ENCODE results near the gene LDHB. TPM values are rescaled to one million over a fixed set of nuclear protein-coding genes. Genes with fewer than 3 reads are reported as not detected.

LDHB gene
- total and polyA plus RNA-seq, 9 of the 15 experiments (the other 6 are each of a cell fraction or from before 2014, with no cell fraction given) = 743 to 2,680 (median 968) TPM

DNA sequence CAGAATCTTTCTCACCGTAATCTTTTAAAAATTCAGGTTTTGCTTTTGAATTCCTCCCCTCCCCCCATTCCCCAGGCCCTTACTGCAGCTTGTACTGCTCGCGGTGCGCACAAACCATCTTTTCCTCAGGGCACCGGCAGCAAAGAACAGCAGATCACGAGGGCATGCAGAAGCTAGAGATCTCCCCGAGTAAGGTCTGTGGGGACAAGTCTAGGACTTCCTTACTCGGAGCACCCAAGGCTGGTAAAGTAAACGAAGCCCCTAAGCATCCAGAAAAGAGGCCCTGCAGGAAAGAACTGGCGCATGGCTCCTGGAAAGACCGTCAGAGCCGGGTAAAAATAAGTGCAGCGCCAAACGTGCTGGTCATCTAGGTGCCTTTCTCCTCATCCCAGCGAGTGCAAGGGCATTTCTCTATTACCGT is 727 bp downstream of the LDHB start:
- H3K27ac ChIP-seq (ENCODE audit: extremely low read depth, low read depth, low read length) = peak overlapping the region; percentile 95
- H3K4me2 ChIP-seq (ENCODE audit: insufficient read depth, low read length) = peak overlapping the region; percentile 94
- H3K4me3 ChIP-seq = peak overlapping the region; percentile 89
- ATAC-seq (peak; percentile 72), DNase-seq (ENCODE audit: extremely low read depth in 1 of 4, low spot score in 3 of 4) (peak; percentile 11 to 51 (median 14)), FAIRE-seq (peak; percentile 54)
- peak overlapping the region; percentile 69 for H2AFZ ChIP-seq (ENCODE audit: low read depth, low read length)
- no TSS peak for BruUV-seq (replicated peaks)
- ChIA-PET POLR2A (interaction anchor here (1.1 to 2.2 kb wide), 5 partner anchors 8 to 24 kb away, joined by 3 to 12 read pairs (median 3); no protein-coding TSS in a partner anchor), CTCF (ENCODE audit: low intra/inter-chr PET ratio) (no interaction called here)
- no peaks in the 10 kb centered on the region for H3K27me3 ChIP-seq (ENCODE audit: control insufficient read depth in 2 of 2, insufficient read depth in 2 of 2, low read length in 2 of 2)
- no peaks in the 10 kb centered on the region for H4K20me1 ChIP-seq (replicated peaks; ENCODE audit: control insufficient read depth, insufficient read depth, low read length)
- in situ Hi-C loops (cut with MboI) (no loop called here), intact Hi-C loops (cut with micrococcal nuclease) (loop anchor here (10.0 kb wide), 1 partner anchor 152 kb away; the partner anchor contains the start of genes GOLT1B and RECQL)
- peaks cover 59% of the 10 kb centered on the region for H3K79me2 ChIP-seq (ENCODE audit: control insufficient read depth, insufficient read depth, low read length)
- WGBS (ENCODE audit: insufficient coverage, low coverage, missing lambda C conversion rate) = 0% methylated on average over 10 of the region's 16 CpGs
- peak overlapping the region; percentile 87 to 95 for H3K9ac ChIP-seq (ENCODE audit: insufficient read depth in 1 of 2, low read depth in 2 of 2, low read length in 2 of 2)
- peaks cover 46% of the 10 kb centered on the region for H3K36me3 ChIP-seq (ENCODE audit: control insufficient read depth, insufficient read depth, low read length)
- no peaks in the 10 kb centered on the region; the same call in 1 of the 2 replicates for H3K9me3 ChIP-seq (replicated peaks; ENCODE audit: control insufficient read depth, insufficient read depth, low read depth, low read length)
- H3K9me1 ChIP-seq (ENCODE audit: control insufficient read depth, insufficient read depth, low read length) = no peaks in the 10 kb centered on the region
- no peak for TF ChIP-seq POLR3G (IDR thresholded peaks at IDR 0.05; ENCODE audit: extremely low read depth, insufficient read length, insufficient replicate concordance)
- TF ChIP-seq, protein P1, sequence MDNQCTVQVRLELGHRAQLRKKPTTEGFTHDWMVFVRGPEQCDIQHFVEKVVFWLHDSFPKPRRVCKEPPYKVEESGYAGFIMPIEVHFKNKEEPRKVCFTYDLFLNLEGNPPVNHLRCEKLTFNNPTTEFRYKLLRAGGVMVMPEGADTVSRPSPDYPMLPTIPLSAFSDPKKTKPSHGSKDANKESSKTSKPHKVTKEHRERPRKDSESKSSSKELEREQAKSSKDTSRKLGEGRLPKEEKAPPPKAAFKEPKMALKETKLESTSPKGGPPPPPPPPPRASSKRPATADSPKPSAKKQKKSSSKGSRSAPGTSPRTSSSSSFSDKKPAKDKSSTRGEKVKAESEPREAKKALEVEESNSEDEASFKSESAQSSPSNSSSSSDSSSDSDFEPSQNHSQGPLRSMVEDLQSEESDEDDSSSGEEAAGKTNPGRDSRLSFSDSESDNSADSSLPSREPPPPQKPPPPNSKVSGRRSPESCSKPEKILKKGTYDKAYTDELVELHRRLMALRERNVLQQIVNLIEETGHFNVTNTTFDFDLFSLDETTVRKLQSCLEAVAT (IDR thresholded peaks at IDR 0.05) = 0 out of 4 replicates have a peak, but pooled peaks of 1 of the 2 experiments have one; percentile 12
- H3K4me1 ChIP-seq (replicated peaks in 1 of 2; ENCODE audit: control insufficient read depth in 2 of 2, insufficient read depth in 2 of 2, low read length in 2 of 2) = peaks cover 8% of the 10 kb centered on the region in 2 experiments; a peak in 3 of 5 replicates

DNA sequence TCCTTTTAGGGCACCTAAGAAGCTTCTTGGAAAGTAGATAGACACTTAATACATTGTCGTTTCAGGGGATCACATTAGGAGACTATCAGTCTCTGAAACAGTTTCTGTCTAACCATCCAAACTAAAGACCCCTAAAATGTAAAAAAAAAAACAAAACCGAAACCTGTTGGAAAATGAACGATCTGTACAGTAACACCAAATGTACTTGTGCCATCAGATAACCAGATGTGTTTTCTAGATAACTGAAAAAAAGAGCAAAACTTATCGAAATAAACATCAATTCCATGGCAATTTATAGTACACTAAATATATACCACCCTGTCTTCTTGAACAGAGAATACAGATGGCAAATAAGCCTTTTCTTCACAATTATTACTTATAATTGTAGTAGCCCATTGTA is 2.1 kb downstream of the LDHB start:
- Histone ChIP-seq H3K27me3 (ENCODE audit: control insufficient read depth in 2 of 2, insufficient read depth in 2 of 2, low read length in 2 of 2) (no peaks in the 10 kb centered on the region), H3K36me3 (ENCODE audit: control insufficient read depth, insufficient read depth, low read length) (peaks cover 59% of the 10 kb centered on the region), H3K4me3 (peak overlapping the region; percentile 89), H4K20me1 (replicated peaks; ENCODE audit: control insufficient read depth, insufficient read depth, low read length) (no peaks in the 10 kb centered on the region), H2AFZ (ENCODE audit: low read depth, low read length) (no peak overlapping the region), H3K27ac (ENCODE audit: extremely low read depth, low read depth, low read length) (peak overlapping the region; percentile 52), H3K9me3 (replicated peaks; ENCODE audit: control insufficient read depth, insufficient read depth, low read depth, low read length) (no peaks in the 10 kb centered on the region; the same call in 1 of the 2 replicates), H3K4me2 (ENCODE audit: insufficient read depth, low read length) (peak overlapping the region; percentile 94), H3K4me1 (replicated peaks in 1 of 2; ENCODE audit: control insufficient read depth in 2 of 2, insufficient read depth in 2 of 2, low read length in 2 of 2) (peaks cover 8 to 10% of the 10 kb centered on the region in 2 experiments; a peak in 3 of 5 replicates), H3K79me2 (ENCODE audit: control insufficient read depth, insufficient read depth, low read length) (peaks cover 72% of the 10 kb centered on the region), H3K9me1 (ENCODE audit: control insufficient read depth, insufficient read depth, low read length) (no peaks in the 10 kb centered on the region), H3K9ac (ENCODE audit: insufficient read depth in 1 of 2, low read depth in 2 of 2, low read length in 2 of 2) (peak overlapping the region in 1 of 2 experiments; percentile 87; a peak in 2 of 4 replicates)
- DNase-seq (ENCODE audit: extremely low read depth in 1 of 4, low spot score in 3 of 4) (no peak), FAIRE-seq (no peak), ATAC-seq (no peak)
- BruUV-seq (replicated peaks) = no TSS peak
- intact Hi-C loops (cut with micrococcal nuclease) = loop anchor here (10.0 kb wide), 1 partner anchor 151 kb away; the partner anchor contains the start of genes GOLT1B and RECQL
- in situ Hi-C loops (cut with MboI) = no loop called here
- CTCF ChIA-PET (ENCODE audit: low intra/inter-chr PET ratio) = no interaction called here
- POLR2A ChIA-PET = interaction anchor here (0.6 kb wide), 1 partner anchor 9 kb away, joined by 3 read pairs; no protein-coding TSS in a partner anchor
- WGBS (ENCODE audit: insufficient coverage, low coverage, missing lambda C conversion rate) = 2% methylated on average over 4 of the region's 4 CpGs
- TF ChIP-seq ZFP30 (CRISPR knock-in tag; IDR thresholded peaks at IDR 0.05; ENCODE audit: borderline replicate concordance) (no peak), DPF2 (IDR thresholded peaks at IDR 0.05) (peak; percentile 36; the same call in 1 of the 2 replicates), ZNF324 (CRISPR knock-in tag; IDR thresholded peaks at IDR 0.05) (no peak), BMI1 (IDR thresholded peaks at IDR 0.05; ENCODE audit: low read length) (no peak), TRIM28 (IDR thresholded peaks at IDR 0.05) (no peak), SMARCE1 (IDR thresholded peaks at IDR 0.05) (peak; percentile 23; the same call in 1 of the 2 replicates), MCM7 (IDR thresholded peaks at IDR 0.05) (no peak), NFXL1 (CRISPR knock-in tag; IDR thresholded peaks at IDR 0.05) (no peak), ZNF696 (CRISPR knock-in tag; conservative IDR thresholded peaks at IDR 0.05) (no peak)
- TF ChIP-seq, protein P2, sequence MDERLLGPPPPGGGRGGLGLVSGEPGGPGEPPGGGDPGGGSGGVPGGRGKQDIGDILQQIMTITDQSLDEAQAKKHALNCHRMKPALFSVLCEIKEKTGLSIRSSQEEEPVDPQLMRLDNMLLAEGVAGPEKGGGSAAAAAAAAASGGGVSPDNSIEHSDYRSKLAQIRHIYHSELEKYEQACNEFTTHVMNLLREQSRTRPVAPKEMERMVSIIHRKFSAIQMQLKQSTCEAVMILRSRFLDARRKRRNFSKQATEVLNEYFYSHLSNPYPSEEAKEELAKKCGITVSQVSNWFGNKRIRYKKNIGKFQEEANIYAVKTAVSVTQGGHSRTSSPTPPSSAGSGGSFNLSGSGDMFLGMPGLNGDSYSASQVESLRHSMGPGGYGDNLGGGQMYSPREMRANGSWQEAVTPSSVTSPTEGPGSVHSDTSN (CRISPR knock-in tag; IDR thresholded peaks at IDR 0.05; ENCODE audit: low read depth) = no peak
- TF ChIP-seq, protein P2 (tag; conservative IDR thresholded peaks at IDR 0.05; ENCODE audit: low read depth) = no peak

All from K562 (cell line).